Measurements from ENCODE around the gene PIGU.
A peak's percentile ranks its signal among the peaks of the same experiment; 100 is the strongest.

PIGU gene

GRCh38 chr20:34549291-34549928, 127.5 kb downstream of the PIGU start:
- peak; percentile 64 for DNase-seq

GRCh38 chr20:34547844-34548613, 128.9 kb downstream of the PIGU start:
- DNase-seq: no peak

GRCh38 chr20:34546751-34547181, 130.1 kb downstream of the PIGU start:
- DNase-seq: no peak

- DNase-seq: peak; percentile 63
Observed at GRCh38 chr20:34544109-34544796, 132.6 kb downstream of the PIGU start.

GRCh38 chr20:34543463-34544056, 133.3 kb downstream of the PIGU start:
- DNase-seq: no peak

GRCh38 chr20:34542439-34542838, 134.5 kb downstream of the PIGU start:
- no peak for DNase-seq

- no peak for DNase-seq
Observed at GRCh38 chr20:34541917-34542316, 135.0 kb downstream of the PIGU start.

- no peak for DNase-seq
Observed at GRCh38 chr20:34541264-34541901, 135.5 kb downstream of the PIGU start.

- no peak for DNase-seq
Observed at GRCh38 chr20:34540596-34541263, 136.2 kb downstream of the PIGU start.

- DNase-seq: no peak
Observed at GRCh38 chr20:34539756-34540155, 137.1 kb downstream of the PIGU start.

- peak; percentile 72 for DNase-seq
Observed at GRCh38 chr20:34538671-34539123, 138.2 kb downstream of the PIGU start.

GRCh38 chr20:34537651-34538050, 139.2 kb downstream of the PIGU start:
- DNase-seq: no peak

- peak; percentile 70 for DNase-seq
Observed at GRCh38 chr20:34536798-34537394, 140.0 kb downstream of the PIGU start.

- DNase-seq: no peak
Observed at GRCh38 chr20:34535857-34536256, 141.0 kb downstream of the PIGU start.

GRCh38 chr20:34535301-34535840, 141.5 kb downstream of the PIGU start:
- DNase-seq: no peak

GRCh38 chr20:34534391-34535165, 142.3 kb downstream of the PIGU start:
- DNase-seq: no peak

GRCh38 chr20:34532756-34533155, 144.1 kb downstream of the PIGU start:
- no peak for DNase-seq

- DNase-seq: no peak
Observed at GRCh38 chr20:34532320-34532719, 144.6 kb downstream of the PIGU start.

- no peak for DNase-seq
Observed at GRCh38 chr20:34531608-34532265, 145.2 kb downstream of the PIGU start.

GRCh38 chr20:34530342-34530741, 146.6 kb downstream of the PIGU start:
- peak; percentile 24 for DNase-seq
